HG03135 (cell line): Measurements from ENCODE around the gene HLA-E.

ENCODE experiments used
- ATAC-seq: cut with Tn5 transposase; IDR thresholded peaks from one replicate; pipeline ENCODE4 v1.9.1; 2021; ENCODE audit warnings: mild to moderate bottlenecking, moderate library complexity; ENCODE audit not compliant: unreplicated experiment

Gene HLA-E

GRCh38 chr6:30533460-30534294 is 44.4 kb downstream of the HLA-E start:
- no peak for ATAC-seq

GRCh38 chr6:30537931-30538330 is 48.6 kb downstream of the HLA-E start:
- no peak for ATAC-seq

GRCh38 chr6:30541515-30542403 is 52.5 kb downstream of the HLA-E start:
- peak; percentile 57 for ATAC-seq

- no peak for ATAC-seq
Measured at GRCh38 chr6:30542404-30542725, 53.1 kb downstream of the HLA-E start.

- no peak for ATAC-seq
Measured at GRCh38 chr6:30542915-30543314, 53.6 kb downstream of the HLA-E start.
